ENCODE data around the gene SCUBE1.

DNA sequence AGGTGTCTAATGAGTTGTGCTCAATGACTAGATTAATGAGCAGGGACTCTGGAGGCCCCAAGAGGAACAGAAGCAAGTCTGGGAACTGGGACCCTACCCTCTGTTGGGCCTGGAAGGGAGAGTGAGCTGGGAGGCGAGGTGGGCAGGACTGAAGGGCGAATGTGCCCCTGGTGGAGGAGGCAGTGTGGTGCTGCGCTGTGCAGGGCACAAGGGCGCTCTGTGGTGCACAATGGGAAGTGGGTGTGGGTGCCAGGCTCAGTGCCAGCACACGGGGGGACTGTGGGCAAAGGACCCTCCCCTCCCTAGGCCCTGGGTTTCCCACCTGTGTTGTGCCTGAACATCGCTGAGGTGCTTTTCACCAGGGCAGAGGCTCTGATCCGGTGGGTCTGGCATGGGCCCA is 98.8 kb downstream of the SCUBE1 start:
- no peak for TF ChIP-seq CTCF (IDR thresholded peaks at IDR 0.05)
- no peak for TF ChIP-seq POLR2A (IDR thresholded peaks at IDR 0.05)
